ENCODE data around the gene SUGP1. TPM values are rescaled to one million over a fixed set of nuclear protein-coding genes. Genes with fewer than 3 reads are reported as not detected.
"Not testable (repeated sequence)": the region's sequence is repeated elsewhere in the genome, so short reads cannot be mapped to it uniquely, and the experiment has no call there.

SUGP1 gene
- total RNA-seq, 1 experiment from 2014 or later = 19.5 TPM

DNA sequence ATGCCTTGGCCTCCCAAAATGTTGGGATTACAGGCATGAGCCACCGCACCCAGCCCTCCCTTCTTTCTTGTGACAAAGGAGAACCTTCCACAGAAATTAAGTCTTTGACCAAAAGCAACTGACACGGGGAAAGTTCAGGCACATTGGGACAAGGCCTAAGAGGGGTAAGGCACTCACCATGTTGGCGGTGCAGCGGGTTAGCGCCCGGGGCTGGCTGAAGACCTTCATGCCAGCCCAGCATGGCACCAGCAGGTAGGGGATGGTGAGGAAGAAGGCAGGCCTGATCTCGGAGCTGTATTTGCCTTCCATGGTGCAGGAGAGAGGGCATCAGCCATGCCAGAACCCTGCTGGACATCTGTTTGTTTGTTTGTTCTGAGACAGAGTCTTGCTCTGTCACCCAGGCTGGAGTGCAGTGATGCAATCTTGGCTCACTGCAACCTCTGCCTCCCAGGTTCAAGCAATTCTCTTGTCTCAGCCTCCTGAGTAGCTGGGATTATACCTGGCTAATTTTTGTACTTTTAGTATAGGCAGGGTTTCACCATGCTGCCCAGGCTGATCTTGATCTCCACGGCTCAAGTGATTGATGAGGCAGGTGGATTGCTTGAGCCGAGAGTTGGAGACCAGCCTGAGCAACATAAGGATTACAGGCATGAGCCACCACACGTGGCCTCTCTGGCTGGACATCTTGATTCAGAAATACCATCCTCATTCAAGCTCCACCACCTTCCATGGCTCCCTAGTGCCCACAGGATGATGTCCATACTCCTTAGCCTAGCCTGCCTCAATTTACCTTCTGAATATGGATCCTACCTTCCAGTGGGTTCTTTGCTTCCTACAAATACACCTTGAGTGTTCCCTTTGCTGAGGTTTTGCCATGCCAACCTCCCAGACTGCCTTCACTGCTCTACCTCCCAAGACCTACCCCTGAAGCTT is 51.6 kb downstream of the SUGP1 start:
- no peak for DNase-seq (ENCODE audit: extremely low read depth, low read depth)

- no peak for DNase-seq (ENCODE audit: extremely low read depth, low read depth)
Measured at GRCh38 chr19:19267305-19267704, 53.0 kb downstream of the SUGP1 start.

- DNase-seq (ENCODE audit: extremely low read depth, low read depth) = no peak
Measured at GRCh38 chr19:19263886-19264487, 56.3 kb downstream of the SUGP1 start.

DNA sequence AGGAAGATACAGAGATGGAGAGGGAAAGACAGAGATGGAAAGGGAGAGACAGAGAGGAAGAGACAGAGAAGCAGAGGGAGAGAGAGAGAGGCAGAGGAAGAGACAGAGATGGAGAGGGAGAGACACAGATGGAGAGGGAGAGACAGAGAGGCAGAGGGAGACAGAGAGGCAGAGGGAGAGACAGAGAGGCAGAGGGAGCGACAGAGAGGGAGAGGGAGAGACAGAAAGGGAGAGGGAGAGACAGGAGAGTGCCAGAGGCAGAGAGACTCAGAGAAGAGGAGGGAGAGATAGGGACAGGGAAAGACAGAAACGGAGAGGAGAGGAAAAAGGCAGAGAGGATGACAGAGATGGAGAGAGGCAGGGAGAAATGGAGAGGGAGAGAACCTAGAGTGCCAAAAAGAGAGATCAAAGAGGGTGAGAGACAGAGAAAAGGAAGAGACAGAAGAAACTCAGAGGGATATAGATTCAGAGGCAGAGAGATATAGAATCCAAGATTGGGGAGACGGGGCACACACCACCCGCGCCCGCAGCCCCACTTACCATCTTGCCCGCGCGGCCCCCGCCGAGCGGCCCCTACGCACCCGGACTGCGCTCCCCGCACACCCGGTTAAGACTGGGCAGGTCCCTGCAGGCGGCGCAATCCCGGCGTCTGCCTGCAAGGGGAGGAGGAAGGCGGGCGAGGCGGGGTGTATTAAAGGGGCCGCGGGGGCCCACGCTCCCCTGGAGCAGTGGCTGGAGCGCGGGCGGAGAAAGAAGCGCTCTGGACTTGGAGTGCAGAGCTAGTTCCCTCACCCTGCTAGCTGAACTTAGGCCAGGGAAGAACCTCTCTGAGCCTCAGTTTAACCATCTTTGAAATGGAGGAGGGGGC is 57.9 kb downstream of the SUGP1 start:
- no peak for DNase-seq (ENCODE audit: extremely low read depth, low read depth)

GRCh38 chr19:19261350-19262189 is 58.7 kb downstream of the SUGP1 start:
- no peak for DNase-seq (ENCODE audit: extremely low read depth, low read depth)

DNA sequence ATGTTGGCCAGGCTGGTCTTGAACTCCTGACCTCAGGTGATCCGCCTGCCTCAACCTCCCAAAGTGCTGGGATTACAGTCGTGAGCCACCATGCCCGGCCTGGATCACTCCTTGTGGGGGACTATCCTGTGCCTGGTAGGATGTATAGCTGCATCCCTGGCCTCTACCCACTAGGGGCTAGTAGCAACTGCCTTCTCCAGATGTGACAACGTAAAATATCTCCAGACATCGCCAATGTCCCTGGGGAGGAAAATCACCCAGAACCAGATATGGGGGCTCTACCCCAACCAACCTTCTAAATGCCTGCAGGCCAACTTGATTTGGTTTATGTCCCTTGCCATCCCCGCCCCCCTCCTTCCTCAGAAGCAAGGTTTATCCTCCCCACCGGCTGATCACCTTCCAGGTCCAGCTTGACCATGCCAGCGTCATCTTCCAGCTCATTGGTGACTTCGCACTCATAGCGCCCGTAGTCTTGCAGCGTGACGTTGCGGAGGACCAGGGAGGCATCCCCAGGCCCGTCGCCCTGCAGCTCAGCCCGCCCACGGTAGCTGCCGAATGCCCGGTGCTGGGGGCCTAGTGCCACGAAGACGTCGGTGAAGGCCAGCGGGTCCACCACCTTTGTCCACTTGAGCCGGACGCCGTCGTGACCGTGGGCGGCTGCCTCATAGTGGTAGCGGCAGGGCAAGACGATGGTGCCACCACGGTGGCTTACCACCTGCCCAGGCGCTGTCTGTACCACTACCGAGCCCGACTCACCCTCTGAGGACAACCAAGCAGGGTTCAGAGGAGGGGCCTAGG is 59.7 kb downstream of the SUGP1 start:
- no peak for DNase-seq (ENCODE audit: extremely low read depth, low read depth)

DNA sequence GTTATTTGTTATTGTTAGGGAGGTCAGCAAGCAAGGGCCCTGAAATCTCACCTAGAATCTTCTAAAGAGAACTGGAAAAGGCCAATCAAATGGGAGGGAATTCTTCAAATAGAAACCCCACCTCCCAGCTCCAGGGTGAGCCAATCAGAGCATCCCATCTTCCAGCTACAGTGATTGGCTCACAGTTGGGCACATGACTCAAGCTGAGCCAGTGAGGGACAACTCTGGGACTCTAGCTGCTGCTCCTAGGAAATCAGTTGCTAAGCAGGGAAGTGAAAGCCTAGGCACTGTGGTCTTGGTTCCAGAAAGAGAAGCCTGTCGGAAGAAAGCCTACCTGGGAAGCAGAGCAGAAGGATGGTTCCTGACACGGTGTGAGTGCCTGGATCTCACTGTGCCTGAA is 60.6 kb downstream of the SUGP1 start:
- no peak for DNase-seq (ENCODE audit: extremely low read depth, low read depth)

- no peak for DNase-seq (ENCODE audit: extremely low read depth, low read depth)
Measured at GRCh38 chr19:19258589-19259338, 61.5 kb downstream of the SUGP1 start.

DNA sequence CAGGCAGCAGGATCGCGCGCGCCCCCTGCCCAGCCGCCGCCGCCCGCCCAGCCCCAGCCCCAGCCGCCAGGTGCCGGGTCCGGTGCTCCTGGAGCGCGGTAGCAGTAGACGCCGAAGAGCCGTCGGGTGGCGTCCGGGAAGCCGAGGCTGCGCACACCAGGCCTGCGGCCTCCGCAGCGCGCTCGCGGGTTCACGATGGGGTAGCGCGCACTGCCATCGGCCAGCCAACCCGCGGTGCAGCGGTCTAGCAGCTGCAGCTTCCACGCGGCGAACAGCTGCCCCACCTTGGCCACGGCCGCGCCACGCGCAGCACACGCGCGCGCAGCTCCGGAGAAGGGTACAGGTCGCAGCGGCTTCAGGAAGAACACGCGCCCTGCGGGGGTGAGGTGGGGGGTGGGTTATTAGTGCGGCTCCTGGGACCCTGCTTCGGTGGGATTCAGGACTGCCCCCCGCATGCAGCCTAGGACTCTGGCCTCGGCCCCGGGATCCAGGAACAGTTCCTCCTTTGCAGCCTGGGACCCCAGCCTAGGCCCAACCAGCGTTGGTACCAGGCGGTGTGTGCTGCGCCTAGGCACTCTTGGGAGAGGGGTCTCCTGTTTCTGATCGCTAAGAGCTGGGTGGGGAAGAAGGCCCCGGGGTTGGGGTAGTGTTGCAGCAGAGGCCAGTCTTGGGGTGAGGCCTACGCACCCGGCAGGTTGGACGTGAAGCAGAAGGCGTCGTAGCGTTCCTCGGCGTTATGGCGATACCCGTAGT is 62.3 kb downstream of the SUGP1 start:
- no peak for DNase-seq (ENCODE audit: extremely low read depth, low read depth)

DNA sequence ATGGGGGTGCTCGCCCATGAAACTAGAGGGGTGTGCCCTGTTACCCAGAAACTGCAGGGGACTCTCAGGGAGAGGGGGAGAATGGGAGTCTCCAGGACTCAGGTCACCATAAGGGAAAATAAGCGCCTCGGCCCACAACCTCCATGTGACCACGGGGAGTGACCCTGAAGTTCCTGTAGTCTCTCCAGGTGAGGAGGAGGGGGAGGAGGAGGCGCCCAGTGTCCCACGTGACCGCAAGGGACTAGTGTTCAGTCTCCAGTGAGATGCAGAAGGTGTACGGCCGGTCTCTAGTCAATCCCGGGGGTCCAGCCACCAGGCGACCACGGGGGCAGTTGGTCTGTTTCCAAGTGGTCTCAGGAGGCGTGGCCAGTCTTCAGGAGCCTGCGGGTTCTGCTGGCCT is 63.2 kb downstream of the SUGP1 start:
- DNase-seq (ENCODE audit: extremely low read depth, low read depth) = no peak

DNA sequence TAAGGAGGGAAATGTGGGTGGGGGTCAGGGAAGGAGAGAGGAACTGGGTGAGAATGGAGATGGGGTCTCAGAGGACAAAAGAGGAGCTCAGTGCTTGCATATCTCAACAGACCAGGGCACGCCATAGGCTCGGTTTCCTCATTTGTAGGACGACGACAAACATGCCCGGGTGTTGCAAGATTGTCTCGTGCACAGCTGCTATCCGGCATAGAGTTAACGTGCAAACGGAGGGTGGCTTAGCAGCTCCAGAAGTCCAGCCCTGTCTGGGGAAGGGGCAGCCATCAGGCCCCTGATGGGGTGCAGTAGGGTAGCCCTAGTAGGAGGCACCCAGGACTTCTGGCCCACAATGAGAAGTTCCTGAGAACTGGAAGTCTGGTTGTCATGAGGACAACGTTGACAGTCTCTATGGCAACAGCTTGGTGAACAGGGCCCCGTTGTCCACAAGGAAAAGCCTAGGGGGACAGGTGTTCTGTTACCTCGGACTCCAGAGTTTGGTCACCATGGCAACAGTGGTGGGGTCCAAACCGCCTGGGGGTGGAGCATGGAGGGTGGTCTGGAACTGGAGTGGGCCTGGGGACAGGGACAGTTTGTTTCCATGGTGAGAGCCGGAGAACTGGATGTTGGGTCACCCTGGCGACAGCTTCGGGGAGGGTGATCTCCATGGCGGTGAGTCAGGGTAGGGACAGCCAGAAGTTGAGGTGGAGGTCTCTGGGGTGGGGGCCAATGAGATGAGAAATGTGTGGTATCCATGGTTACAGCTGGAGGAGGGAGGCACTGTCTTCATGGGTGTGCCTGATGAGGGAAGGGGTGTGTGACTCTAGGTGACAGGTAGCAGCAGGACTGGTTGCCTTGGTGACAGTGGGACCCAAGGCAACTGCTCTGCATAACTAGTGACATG is 64.0 kb downstream of the SUGP1 start:
- DNase-seq (ENCODE audit: extremely low read depth, low read depth) = no peak

DNA sequence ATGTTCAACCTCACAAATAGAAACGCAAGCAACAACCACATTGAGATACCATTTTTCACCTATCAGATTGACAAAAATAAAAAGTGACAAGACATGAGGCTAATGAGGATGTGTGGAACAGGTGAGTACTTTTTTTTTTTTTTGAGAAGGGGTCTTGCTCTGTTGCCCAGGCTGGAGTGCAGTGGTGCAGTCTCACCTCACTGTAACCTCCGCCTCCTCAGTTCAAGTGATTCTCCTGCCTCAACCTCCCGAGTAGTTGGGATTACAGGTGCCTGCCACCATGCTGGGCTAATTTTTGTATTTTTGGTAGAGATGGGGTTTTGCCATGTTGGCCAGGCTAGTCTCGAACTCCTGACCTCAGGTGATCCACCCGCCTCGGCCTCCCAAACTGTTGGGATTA is 66.9 kb downstream of the SUGP1 start:
- DNase-seq (ENCODE audit: extremely low read depth, low read depth) = not testable (repeated sequence)

GRCh38 chr19:19250196-19250801 is 70.0 kb downstream of the SUGP1 start:
- DNase-seq (ENCODE audit: extremely low read depth, low read depth) = no peak

GRCh38 chr19:19240476-19240875 is 79.8 kb downstream of the SUGP1 start:
- no peak for DNase-seq (ENCODE audit: extremely low read depth, low read depth)

DNA sequence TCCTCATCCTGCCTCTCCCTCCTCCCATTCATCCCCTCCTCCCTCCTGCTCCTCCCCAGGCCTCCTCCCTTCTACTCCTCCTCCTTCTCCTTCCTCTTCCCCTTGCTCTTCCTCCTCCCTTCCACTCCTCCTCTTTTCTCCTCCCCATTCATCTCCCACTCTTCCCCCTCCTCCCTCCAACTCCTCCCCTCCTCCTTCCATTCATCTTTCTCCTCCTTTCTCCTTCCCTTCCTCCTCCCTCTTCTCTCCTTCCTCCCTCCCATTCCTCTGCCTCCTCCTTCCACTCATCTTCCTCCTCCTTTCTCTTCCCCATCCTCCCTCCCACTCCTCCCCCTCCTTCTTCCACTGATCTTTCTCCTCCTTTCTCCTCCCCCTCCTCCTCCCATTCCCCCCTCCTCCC is 80.6 kb downstream of the SUGP1 start:
- DNase-seq (ENCODE audit: extremely low read depth, low read depth) = no peak

- no peak for DNase-seq (ENCODE audit: extremely low read depth, low read depth)
Measured at GRCh38 chr19:19238126-19238894, 82.0 kb downstream of the SUGP1 start.

Measured in NCI-H460 (cell line).